IMR-90 (cell line): Measurements from ENCODE around the gene TFAP2B. TPM values are rescaled to one million over a fixed set of nuclear protein-coding genes. Genes with fewer than 3 reads are reported as not detected.

Experiments
- ATAC-seq: fragments of 200-7000 bp; cut with Tn5 transposase; 2 replicates; pipeline ENCODE4 v1.9.1; 2020; ENCODE audit warnings: low read depth, mild to moderate bottlenecking, moderate library complexity
- BruUV-seq: library from RNA; stranded (reverse); fragments of 400-500 nt; replicated peaks from 2 replicates; lab custom pipeline; 2021; lab: Mats Ljungman, UMichigan
- CTCF ChIA-PET: fragments of 300-600 bp; formaldehyde crosslinking; extraction: SDS; loops from one replicate; lab custom pipeline; 2021; ENCODE audit warnings: antibody characterized with exemption; lab: Yijun Ruan, JAX
- POLR2A ChIA-PET: fragments of 300-600 bp; sonication (Branson Sonifier 250); formaldehyde crosslinking; loops from one replicate; lab custom pipeline; 2022; ENCODE audit warnings: antibody characterized with exemption; ENCODE audit not compliant: unreplicated experiment; lab: Charles Lee
- DNase-seq: peaks from one replicate; pipeline ENCODE4 v3.0.0; 2013
- H2AFZ ChIP-seq: replicated peaks from 2 replicates; pipeline ENCODE3; 2013; ENCODE audit warnings: low read length, mild to moderate bottlenecking; ENCODE audit not compliant: poor library complexity
- H2AK5ac ChIP-seq: 2 replicates; pipeline ENCODE4 v1.6.1; 2013; ENCODE audit warnings: low read depth, low read length, inconsistent platforms
- H2AK9ac ChIP-seq: replicated peaks from 2 replicates; pipeline ENCODE3; 2013; ENCODE audit warnings: mild to moderate bottlenecking, low read depth, low read length, moderate library complexity; ENCODE audit not compliant: poor library complexity
- H2BK120ac ChIP-seq: 2 replicates; pipeline ENCODE4 v1.6.1; 2013; ENCODE audit warnings: low read depth, low read length, inconsistent platforms
- H2BK15ac ChIP-seq: 3 replicates; pipeline ENCODE4 v1.6.1; 2013; ENCODE audit warnings: low read depth, low read length, inconsistent platforms
- H2BK20ac ChIP-seq: 2 replicates; pipeline ENCODE4 v1.6.1; 2013; ENCODE audit warnings: low read depth, mild to moderate bottlenecking, inconsistent platforms, low read length, moderate library complexity
- H2BK5ac ChIP-seq: 2 replicates; pipeline ENCODE4 v1.6.1; 2013; ENCODE audit warnings: mild to moderate bottlenecking, low read depth, low read length, inconsistent platforms; ENCODE audit not compliant: poor library complexity, severe bottlenecking
- H3K14ac ChIP-seq: replicated peaks from 2 replicates; pipeline ENCODE4 v1.6.1; 2013; ENCODE audit warnings: low read depth, low read length, inconsistent platforms
- H3K18ac ChIP-seq: 2 replicates; pipeline ENCODE4 v1.6.1; 2013; ENCODE audit warnings: low read depth, low read length, control low read depth
- H3K23ac ChIP-seq: 2 replicates; pipeline ENCODE4 v1.6.1; 2013; ENCODE audit warnings: low read depth, low read length, inconsistent platforms
- H3K27ac ChIP-seq: 2 replicates; pipeline ENCODE4 v1.5.1; 2013; ENCODE audit warnings: mild to moderate bottlenecking, control low read depth, low read length; ENCODE audit not compliant: insufficient read depth
- H3K27me3 ChIP-seq: 2 replicates; pipeline ENCODE4 v1.6.1; 2013; ENCODE audit warnings: low read length; ENCODE audit not compliant: control insufficient read depth, insufficient read depth
- H3K36me3 ChIP-seq: 2 replicates; pipeline ENCODE4 v1.6.1; 2013; ENCODE audit warnings: low read length, mixed read lengths; ENCODE audit not compliant: control insufficient read depth, insufficient read depth
- H3K4ac ChIP-seq: 2 replicates; pipeline ENCODE4 v1.6.1; 2013; ENCODE audit warnings: low read depth, low read length, inconsistent platforms
- H3K4me1 ChIP-seq: 2 replicates; pipeline ENCODE4 v1.6.1; 2013; ENCODE audit warnings: low read length, mixed read lengths; ENCODE audit not compliant: control insufficient read depth, insufficient read depth
- H3K4me2 ChIP-seq: 2 replicates; pipeline ENCODE4 v1.6.1; 2013; ENCODE audit warnings: low read depth, mild to moderate bottlenecking, control low read depth, low read length, moderate library complexity
- H3K4me3 ChIP-seq: 2 replicates; pipeline ENCODE4 v1.5.1; 2013; ENCODE audit warnings: low read depth, mild to moderate bottlenecking, control low read depth, low read length, moderate library complexity; ENCODE audit not compliant: insufficient read depth
- H3K56ac ChIP-seq: 2 replicates; pipeline ENCODE4 v1.6.1; 2013; ENCODE audit warnings: low read length, inconsistent platforms; ENCODE audit not compliant: insufficient read depth; ENCODE audit errors: extremely low read depth
- H3K79me1 ChIP-seq, 2 experiments: 2 replicates each; pipeline ENCODE4 v1.6.1; 2013; ENCODE audit warnings: low read length in 2 of 2, inconsistent platforms in 1 of 2, low read depth in 1 of 2
- H3K9ac ChIP-seq: 2 replicates; pipeline ENCODE4 v1.6.1; 2013; ENCODE audit warnings: low read depth, low read length, control low read depth
- H3K9me1 ChIP-seq: 2 replicates; pipeline ENCODE4 v1.6.1; 2013; ENCODE audit warnings: low read length, inconsistent platforms; ENCODE audit not compliant: insufficient read depth
- H3K9me3 ChIP-seq: 2 replicates; pipeline ENCODE4 v1.6.1; 2013; ENCODE audit warnings: low read length; ENCODE audit not compliant: control insufficient read depth, insufficient read depth
- H4K20me1 ChIP-seq: 2 replicates; pipeline ENCODE4 v1.6.1; 2013; ENCODE audit warnings: low read length, inconsistent platforms; ENCODE audit not compliant: insufficient read depth
- H4K5ac ChIP-seq: 2 replicates; pipeline ENCODE4 v1.6.1; 2013; ENCODE audit warnings: mild to moderate bottlenecking, low read depth, low read length, control low read depth
- H4K8ac ChIP-seq, 2 experiments: 2 replicates each; pipeline ENCODE4 v1.6.1; 2013; ENCODE audit warnings: low read depth in 2 of 2, low read length in 2 of 2, control low read depth in 1 of 2, inconsistent platforms in 1 of 2
- H4K91ac ChIP-seq: 2 replicates; pipeline ENCODE4 v1.6.1; 2013; ENCODE audit warnings: low read depth, low read length, inconsistent platforms; ENCODE audit not compliant: insufficient read depth
- BHLHE40 ChIP-seq: fragments of 150-350 bp; IDR thresholded peaks from 2 replicates; pipeline ENCODE4 v1.6.1; 2016; ENCODE audit warnings: mild to moderate bottlenecking, low read depth, low read length
- CEBPB ChIP-seq: IDR thresholded peaks from 2 replicates; pipeline ENCODE4 v1.6.1; 2012; ENCODE audit warnings: low read depth, low read length, improper control_type of control experiment
- ELK1 ChIP-seq: fragments of 150-350 bp; IDR thresholded peaks from 2 replicates; pipeline ENCODE4 v1.6.1; 2016; ENCODE audit warnings: low read depth, mild to moderate bottlenecking, low read length, moderate library complexity, borderline replicate concordance
- FOS ChIP-seq: fragments of 150-350 bp; IDR thresholded peaks from 2 replicates; pipeline ENCODE4 v1.6.1; 2016; ENCODE audit warnings: low read depth, low read length
- MXI1 ChIP-seq: IDR thresholded peaks from 2 replicates; pipeline ENCODE4 v1.6.1; 2012; ENCODE audit warnings: low read depth, mild to moderate bottlenecking, low read length, moderate library complexity, borderline replicate concordance
- RFX5 ChIP-seq: IDR thresholded peaks from 2 replicates; pipeline ENCODE4 v1.8.0; 2012; ENCODE audit warnings: low read depth, mild to moderate bottlenecking, low read length, moderate library complexity
- WGBS, 2 experiments: methylation state at CpG; one replicate each; pipeline versions ENCODE4 v1.1.5 to v1.1.7; 2013; ENCODE audit warnings: missing lambda C conversion rate in 2 of 2; ENCODE audit not compliant: insufficient read length in 1 of 2; ENCODE audit errors: extremely low coverage in 2 of 2; 5-methylcytosine and 5-hydroxymethylcytosine counted together
- dilution Hi-C: fragments of 300-500 bp; cut with HindIII; formaldehyde crosslinking; loops from one replicate; pipeline ENCODE4 v1.14.3; 2018; ENCODE audit warnings: low sequenced_read_pairs; ENCODE audit not compliant: unreplicated experiment
- in situ Hi-C: fragments of 300-500 bp; cut with MboI; formaldehyde crosslinking; loops from 3 replicates; pipeline ENCODE4 v1.14.3; 2019; ENCODE audit warnings: low sequenced_read_pairs, inconsistent platforms, mixed read lengths
- intact Hi-C: fragments of 100-400 bp; cut with micrococcal nuclease; formaldehyde crosslinking; loops from 2 replicates; pipeline ENCODE4 v1.10.0; 2022
- polyA plus RNA-seq, 3 experiments: library from polyadenylated mRNA; depleted of rRNA; stranded (reverse); fragments of >200 nt; gene quantifications; 2 replicates each; pipeline ENCODE4 v1.2.3, GENCODE V29; 2012; ENCODE audit warnings: low replicate concordance in 1 of 3
- total RNA-seq: library from RNA; depleted of rRNA; stranded (reverse); fragments of >200 nt; gene quantifications from 2 replicates; pipeline ENCODE4 v1.2.3, GENCODE V29; 2012

The TFAP2B gene
- total and polyA plus RNA-seq, 2 of the 4 experiments (the other 2 are of a cell fraction) = not detected

GRCh38 chr6:50861692-50862091 lies 43.0 kb downstream of the TFAP2B start:
- Histone ChIP-seq H2BK120ac (no peak overlapping the region), H4K91ac (no peak overlapping the region), H3K79me1 (no peaks in the 10 kb centered on the region), H3K23ac (no peak overlapping the region), H2BK5ac (no peak overlapping the region), H3K14ac (no peak overlapping the region), H3K27me3 (no peaks in the 10 kb centered on the region), H3K4ac (no peak overlapping the region), H3K9me1 (no peaks in the 10 kb centered on the region), H3K27ac (no peak overlapping the region), H3K18ac (no peak overlapping the region), H3K9ac (no peak overlapping the region), H2BK20ac (no peak overlapping the region), H3K9me3 (no peaks in the 10 kb centered on the region), H4K8ac (no peak overlapping the region), H3K36me3 (no peaks in the 10 kb centered on the region), H3K4me1 (no peaks in the 10 kb centered on the region), H3K56ac (no peak overlapping the region), H2BK15ac (no peak overlapping the region), H3K4me3 (no peak overlapping the region), H2AFZ (no peak overlapping the region), H4K20me1 (no peaks in the 10 kb centered on the region), H4K5ac (no peak overlapping the region), H3K4me2 (no peak overlapping the region), H2AK9ac (no peak overlapping the region), H2AK5ac (no peak overlapping the region)
- POLR2A ChIA-PET = no interaction called here
- intact Hi-C loops = no loop called here
- CTCF ChIA-PET = no interaction called here
- ATAC-seq (no peak), DNase-seq (no peak)
- in situ Hi-C loops = no loop called here
- TF ChIP-seq BHLHE40 (no peak), ELK1 (no peak), RFX5 (no peak), FOS (no peak), CEBPB (no peak), MXI1 (no peak)
- dilution Hi-C loops = no loop called here
- no CpG with 5 or more reads among the region's 1 CpG for WGBS, 2 experiments
- no TSS peak for BruUV-seq
